H9 (cell line): Measurements from ENCODE around the gene L3MBTL4. TPM values are rescaled to one million over a fixed set of nuclear protein-coding genes. Genes with fewer than 3 reads are reported as not detected.

Experiments used
- DNase-seq: peaks from one replicate; pipeline ENCODE4 v3.0.0-alpha.2; 2017
- H2AFZ ChIP-seq: one replicate; pipeline ENCODE4 v1.6.1; 2013; ENCODE audit warnings: mild to moderate bottlenecking, low read length, control low read depth, moderate library complexity
- H2AK5ac ChIP-seq: 2 replicates; pipeline ENCODE4 v1.6.1; 2013; ENCODE audit warnings: low read length, control low read depth, mixed read lengths; ENCODE audit not compliant: insufficient read length
- H2BK120ac ChIP-seq: one replicate; pipeline ENCODE4 v1.6.1; 2013; ENCODE audit warnings: low read depth, mild to moderate bottlenecking, low read length, control low read depth, inconsistent platforms; ENCODE audit not compliant: poor library complexity, severe bottlenecking
- H2BK12ac ChIP-seq: 2 replicates; pipeline ENCODE4 v1.6.1; 2013; ENCODE audit warnings: low read length, control low read depth, mixed read lengths, low read depth; ENCODE audit not compliant: insufficient read length
- H2BK15ac ChIP-seq: 2 replicates; pipeline ENCODE4 v1.6.1; 2013; ENCODE audit warnings: low read depth, low read length, control low read depth
- H2BK20ac ChIP-seq: one replicate; pipeline ENCODE4 v1.6.1; 2013; ENCODE audit warnings: low read depth, mild to moderate bottlenecking, low read length, control low read depth, inconsistent platforms; ENCODE audit not compliant: poor library complexity, severe bottlenecking
- H2BK5ac ChIP-seq: 2 replicates; pipeline ENCODE4 v1.6.1; 2013; ENCODE audit warnings: low read length, control low read depth, mixed read lengths; ENCODE audit not compliant: insufficient read length
- H3K14ac ChIP-seq: 2 replicates; pipeline ENCODE4 v1.6.1; 2013; ENCODE audit warnings: low read length, control low read depth; ENCODE audit not compliant: insufficient read depth
- H3K18ac ChIP-seq: 2 replicates; pipeline ENCODE4 v1.6.1; 2013; ENCODE audit warnings: low read depth, mild to moderate bottlenecking, mixed read lengths, low read length, control low read depth; ENCODE audit not compliant: insufficient read length
- H3K23ac ChIP-seq: 2 replicates; pipeline ENCODE4 v1.6.1; 2013; ENCODE audit warnings: low read length, control low read depth, mixed read lengths, low read depth; ENCODE audit not compliant: insufficient read length
- H3K23me2 ChIP-seq: 2 replicates; pipeline ENCODE4 v1.6.1; 2013; ENCODE audit warnings: low read depth, mild to moderate bottlenecking, mixed read lengths, low read length, control low read depth; ENCODE audit not compliant: insufficient read length, poor library complexity, severe bottlenecking
- H3K27ac ChIP-seq: 2 replicates; pipeline ENCODE4 v1.5.1; 2013; ENCODE audit warnings: low read length, control low read depth, mixed read lengths, low read depth; ENCODE audit not compliant: insufficient read length
- H3K27me3 ChIP-seq: 2 replicates; pipeline ENCODE4 v1.6.1; 2013; ENCODE audit warnings: low read length, control low read depth, inconsistent platforms; ENCODE audit not compliant: insufficient read depth
- H3K4ac ChIP-seq: 2 replicates; pipeline ENCODE4 v1.6.1; 2013; ENCODE audit warnings: low read depth, mild to moderate bottlenecking, control low read depth, inconsistent platforms, low read length, moderate library complexity
- H3K4me1 ChIP-seq: 2 replicates; pipeline ENCODE4 v1.6.1; 2013; ENCODE audit warnings: low read length, control low read depth, inconsistent platforms; ENCODE audit not compliant: insufficient read depth
- H3K4me2 ChIP-seq: 2 replicates; pipeline ENCODE4 v1.6.1; 2013; ENCODE audit warnings: low read length, control low read depth, mixed read lengths; ENCODE audit not compliant: insufficient read length, insufficient read depth
- H3K56ac ChIP-seq: 2 replicates; pipeline ENCODE4 v1.6.1; 2013; ENCODE audit warnings: low read depth, mild to moderate bottlenecking, mixed read lengths, low read length, control low read depth; ENCODE audit not compliant: insufficient read length
- H3K79me1 ChIP-seq: 2 replicates; pipeline ENCODE4 v1.6.1; 2013; ENCODE audit warnings: low read depth, mild to moderate bottlenecking, moderate library complexity, low read length, control low read depth, inconsistent platforms; ENCODE audit not compliant: insufficient read depth, poor library complexity, severe bottlenecking
- H3K79me2 ChIP-seq: 2 replicates; pipeline ENCODE4 v1.6.1; 2013; ENCODE audit warnings: low read length, control low read depth, inconsistent platforms; ENCODE audit not compliant: insufficient read depth
- H3K9ac ChIP-seq: 2 replicates; pipeline ENCODE4 v1.6.1; 2013; ENCODE audit warnings: low read length, control low read depth, mixed read lengths; ENCODE audit not compliant: insufficient read length; ENCODE audit errors: extremely low read depth
- H3K9me3 ChIP-seq: one replicate; pipeline ENCODE4 v1.6.1; 2013; ENCODE audit warnings: low read depth, low read length, inconsistent platforms; ENCODE audit not compliant: control insufficient read depth
- H3T11ph ChIP-seq: one replicate; pipeline ENCODE4 v1.6.1; 2013; ENCODE audit warnings: mild to moderate bottlenecking, low read length, control low read depth, inconsistent platforms
- H4K20me1 ChIP-seq: one replicate; pipeline ENCODE4 v1.6.1; 2013; ENCODE audit not compliant: control insufficient read depth, insufficient read length, insufficient read depth
- H4K5ac ChIP-seq: 2 replicates; pipeline ENCODE4 v1.6.1; 2013; ENCODE audit warnings: low read depth, mild to moderate bottlenecking, mixed read lengths, low read length, control low read depth; ENCODE audit not compliant: insufficient read length
- H4K8ac ChIP-seq: replicated peaks from 2 replicates; pipeline ENCODE4 v1.6.1; 2013; ENCODE audit warnings: low read length, control low read depth, mixed read lengths, low read depth; ENCODE audit not compliant: insufficient read length
- H4K91ac ChIP-seq: 2 replicates; pipeline ENCODE4 v1.6.1; 2013; ENCODE audit warnings: low read depth, mild to moderate bottlenecking, moderate library complexity, mixed read lengths, low read length, control low read depth; ENCODE audit not compliant: insufficient read length
- H3K27ac Mint-ChIP-seq, 3 experiments: 2 replicates in 2 of 3; 3 replicates in 1 of 3; pipeline ENCODE4 v1.8.0; 2020 to 2021; ENCODE audit warnings: mixed read lengths in 3 of 3, mild to moderate bottlenecking in 1 of 3, moderate library complexity in 1 of 3
- H3K27me3 Mint-ChIP-seq: 2 replicates; pipeline ENCODE4 v1.8.0; 2021; ENCODE audit warnings: low read depth, mild to moderate bottlenecking, moderate library complexity, mixed read lengths
- H3K36me3 Mint-ChIP-seq, 3 experiments: 2 replicates in 2 of 3; 3 replicates in 1 of 3; pipeline ENCODE4 v1.8.0; 2020 to 2021; ENCODE audit warnings: low read depth in 3 of 3, mixed read lengths in 3 of 3; ENCODE audit not compliant: insufficient read depth in 1 of 3
- H3K4me1 Mint-ChIP-seq, 2 experiments: 2 replicates each; pipeline ENCODE4 v1.8.0; 2020; ENCODE audit warnings: mixed read lengths in 2 of 2
- H3K4me3 Mint-ChIP-seq, 2 experiments: 2 replicates in 1 of 2; 3 replicates in 1 of 2; pipeline ENCODE4 v1.8.0; 2020 to 2021; ENCODE audit warnings: mild to moderate bottlenecking in 2 of 2, mixed read lengths in 2 of 2, moderate library complexity in 1 of 2
- H3K9me3 Mint-ChIP-seq, 2 experiments: 2 replicates in 1 of 2; 3 replicates in 1 of 2; pipeline ENCODE4 v1.8.0; 2020; ENCODE audit warnings: mild to moderate bottlenecking in 2 of 2, mixed read lengths in 2 of 2, moderate library complexity in 1 of 2
- WGBS: extraction: QIAGEN DNeasy Blood & Tissue Kit; methylation state at CpG from one replicate; pipeline ENCODE4 v1.1.7; 2013; ENCODE audit warnings: missing lambda C conversion rate, low lambda C conversion rate, mixed read lengths; ENCODE audit not compliant: insufficient read length; ENCODE audit errors: extremely low coverage; 5-methylcytosine and 5-hydroxymethylcytosine counted together
- total RNA-seq: library from RNA; stranded (reverse); gene quantifications from 2 replicates; pipeline ENCODE4 v1.2.1, GENCODE V29; 2021
- TF ChIP-seq, protein P1 (sequence below): fragments of 200-600 bp; sonication (generic); conservative IDR thresholded peaks from 3 replicates; pipeline ENCODE4 v1.8.0; 2021; ENCODE audit warnings: antibody characterized with exemption, mild to moderate bottlenecking

L3MBTL4 gene
- total RNA-seq, 1 experiment from 2014 or later: 1.9 TPM

DNA sequence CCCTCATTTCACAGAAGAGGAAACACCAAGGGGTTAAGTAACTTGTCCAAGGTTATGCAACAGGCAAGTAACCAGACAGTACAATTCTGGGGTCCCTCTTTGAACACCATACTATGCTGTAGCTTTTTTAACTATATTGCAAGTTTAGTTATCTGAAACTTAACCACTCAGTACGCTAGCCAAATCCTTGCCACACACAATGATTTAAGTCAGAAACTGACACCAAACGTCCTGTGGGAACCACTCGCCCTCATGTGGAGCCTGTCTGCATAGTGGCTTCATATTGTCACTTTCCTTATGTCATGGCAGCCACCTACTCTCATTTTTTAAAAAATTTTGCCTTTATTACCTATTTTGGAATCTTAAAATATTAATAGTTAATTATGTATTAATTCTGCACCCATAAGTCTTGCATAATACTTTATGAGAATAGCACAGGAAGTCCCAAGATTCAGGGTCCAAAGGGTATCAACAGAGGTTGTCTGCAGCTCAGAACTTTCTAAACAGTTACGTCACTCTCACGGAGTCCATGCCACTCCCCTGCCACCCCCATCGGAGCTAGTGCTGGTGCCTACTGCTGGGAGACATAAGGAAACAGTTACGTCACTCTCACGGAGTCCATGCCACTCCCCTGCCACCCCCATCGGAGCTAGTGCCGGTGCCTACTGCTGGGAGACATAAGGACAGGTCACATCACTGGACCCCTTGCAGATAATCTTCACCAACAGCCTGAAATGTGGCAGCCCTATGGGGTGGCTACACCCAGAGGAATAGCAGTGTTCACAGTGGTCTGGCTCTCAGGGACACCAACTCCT lies 99.0 kb downstream of the L3MBTL4 start:
- H3K9me3 Mint-ChIP-seq: no peaks in the 10 kb centered on the region; a peak in 2 of 5 replicates
- no peak overlapping the region for H2AFZ ChIP-seq

More for the DNA sequence above, 99.0 kb downstream of the L3MBTL4 start:
- Histone ChIP-seq H3K79me1 (no peaks in the 10 kb centered on the region), H3K9me3 (no peaks in the 10 kb centered on the region), H4K8ac (no peak overlapping the region), H2BK5ac (no peak overlapping the region), H2BK20ac (no peak overlapping the region), H3K79me2 (no peaks in the 10 kb centered on the region), H3K14ac (no peak overlapping the region), H4K5ac (no peak overlapping the region), H3K27ac (no peak overlapping the region), H3K4ac (no peak overlapping the region), H3K23ac (no peak overlapping the region), H3K18ac (no peak overlapping the region), H4K91ac (no peak overlapping the region), H2BK12ac (no peak overlapping the region), H3K9ac (no peak overlapping the region), H2BK15ac (no peak overlapping the region), H3K4me1 (no peaks in the 10 kb centered on the region), H3K27me3 (no peaks in the 10 kb centered on the region), H3K23me2 (no peaks in the 10 kb centered on the region), H3K4me2 (no peak overlapping the region), H3T11ph (no peak overlapping the region), H4K20me1 (no peaks in the 10 kb centered on the region), H2AK5ac (no peak overlapping the region), H2BK120ac (no peak overlapping the region), H3K56ac (no peak overlapping the region)
- DNase-seq: no peak
- Mint-ChIP-seq H3K4me1 (no peaks in the 10 kb centered on the region), H3K27ac (no peak overlapping the region), H3K27me3 (no peaks in the 10 kb centered on the region), H3K4me3 (no peak overlapping the region), H3K36me3 (no peaks in the 10 kb centered on the region)
- WGBS: no CpG with 5 or more reads among the region's 10 CpGs
- TF ChIP-seq, protein P1, sequence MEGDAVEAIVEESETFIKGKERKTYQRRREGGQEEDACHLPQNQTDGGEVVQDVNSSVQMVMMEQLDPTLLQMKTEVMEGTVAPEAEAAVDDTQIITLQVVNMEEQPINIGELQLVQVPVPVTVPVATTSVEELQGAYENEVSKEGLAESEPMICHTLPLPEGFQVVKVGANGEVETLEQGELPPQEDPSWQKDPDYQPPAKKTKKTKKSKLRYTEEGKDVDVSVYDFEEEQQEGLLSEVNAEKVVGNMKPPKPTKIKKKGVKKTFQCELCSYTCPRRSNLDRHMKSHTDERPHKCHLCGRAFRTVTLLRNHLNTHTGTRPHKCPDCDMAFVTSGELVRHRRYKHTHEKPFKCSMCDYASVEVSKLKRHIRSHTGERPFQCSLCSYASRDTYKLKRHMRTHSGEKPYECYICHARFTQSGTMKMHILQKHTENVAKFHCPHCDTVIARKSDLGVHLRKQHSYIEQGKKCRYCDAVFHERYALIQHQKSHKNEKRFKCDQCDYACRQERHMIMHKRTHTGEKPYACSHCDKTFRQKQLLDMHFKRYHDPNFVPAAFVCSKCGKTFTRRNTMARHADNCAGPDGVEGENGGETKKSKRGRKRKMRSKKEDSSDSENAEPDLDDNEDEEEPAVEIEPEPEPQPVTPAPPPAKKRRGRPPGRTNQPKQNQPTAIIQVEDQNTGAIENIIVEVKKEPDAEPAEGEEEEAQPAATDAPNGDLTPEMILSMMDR: no peak
